ENCODE measurements around the gene LHFPL3.
A peak's percentile ranks its signal among the peaks of the same experiment; 100 is the strongest.

Gene LHFPL3

GRCh38 chr7:104458875-104459274 lies 130.5 kb downstream of the LHFPL3 start:
- TF ChIP-seq CTCF (IDR thresholded peaks at IDR 0.05; ENCODE audit: low read depth, low read length) = no peak
- no peaks in the 10 kb centered on the region for H3K4me1 ChIP-seq
- H3K36me3 ChIP-seq = no peaks in the 10 kb centered on the region
- no peak for DNase-seq
- peaks cover 25% of the 10 kb centered on the region for H3K27me3 ChIP-seq
- H3K4me3 ChIP-seq (ENCODE audit: low read depth, low read length) = no peak overlapping the region
- peaks cover 4% of the 10 kb centered on the region; the same call in 1 of the 2 replicates for H3K9me3 ChIP-seq

- no peak for DNase-seq
- H3K9me3 ChIP-seq = no peaks in the 10 kb centered on the region
- H3K27me3 ChIP-seq = peaks cover 55% of the 10 kb centered on the region
- no peak for TF ChIP-seq CTCF (IDR thresholded peaks at IDR 0.05; ENCODE audit: low read depth, low read length)
- no peak overlapping the region for H3K4me3 ChIP-seq (ENCODE audit: low read depth, low read length)
- no peaks in the 10 kb centered on the region for H3K36me3 ChIP-seq
- no peaks in the 10 kb centered on the region for H3K4me1 ChIP-seq
These were observed 140.9 kb downstream of the LHFPL3 start for GRCh38 chr7:104469166-104469820.

GRCh38 chr7:104480529-104480928 lies 152.1 kb downstream of the LHFPL3 start:
- peaks cover 62% of the 10 kb centered on the region for H3K27me3 ChIP-seq
- no peaks in the 10 kb centered on the region for H3K36me3 ChIP-seq
- H3K4me3 ChIP-seq (ENCODE audit: low read depth, low read length) = no peak overlapping the region
- no peak for TF ChIP-seq CTCF (IDR thresholded peaks at IDR 0.05; ENCODE audit: low read depth, low read length)
- no peak for DNase-seq
- no peaks in the 10 kb centered on the region for H3K9me3 ChIP-seq
- no peaks in the 10 kb centered on the region for H3K4me1 ChIP-seq

GRCh38 chr7:104482362-104483037 lies 154.1 kb downstream of the LHFPL3 start:
- Histone ChIP-seq H3K9me3 (no peaks in the 10 kb centered on the region), H3K4me3 (ENCODE audit: low read depth, low read length) (no peak overlapping the region), H3K27me3 (peaks cover 44% of the 10 kb centered on the region), H3K36me3 (no peaks in the 10 kb centered on the region), H3K4me1 (no peaks in the 10 kb centered on the region)
- no peak for TF ChIP-seq CTCF (IDR thresholded peaks at IDR 0.05; ENCODE audit: low read depth, low read length)
- DNase-seq = peak; percentile 28

- TF ChIP-seq CTCF (IDR thresholded peaks at IDR 0.05; ENCODE audit: low read depth, low read length) = no peak
- H3K27me3 ChIP-seq = peaks cover 10% of the 10 kb centered on the region
- no peaks in the 10 kb centered on the region for H3K36me3 ChIP-seq
- H3K9me3 ChIP-seq = no peaks in the 10 kb centered on the region
- H3K4me1 ChIP-seq = no peaks in the 10 kb centered on the region
- no peak for DNase-seq
- H3K4me3 ChIP-seq (ENCODE audit: low read depth, low read length) = no peak overlapping the region
These were observed 158.5 kb downstream of the LHFPL3 start for GRCh38 chr7:104486931-104487330.

GRCh38 chr7:104487642-104488041 lies 159.2 kb downstream of the LHFPL3 start:
- H3K4me1 ChIP-seq = no peaks in the 10 kb centered on the region
- no peak for DNase-seq
- no peaks in the 10 kb centered on the region for H3K36me3 ChIP-seq
- no peaks in the 10 kb centered on the region; the same call in 1 of the 2 replicates for H3K9me3 ChIP-seq
- peaks cover 9% of the 10 kb centered on the region for H3K27me3 ChIP-seq
- TF ChIP-seq CTCF (IDR thresholded peaks at IDR 0.05; ENCODE audit: low read depth, low read length) = no peak
- no peak overlapping the region for H3K4me3 ChIP-seq (ENCODE audit: low read depth, low read length)

Measured in BE2C (cell line).